Skin epidermis (tissue), 12 donors: Measurements from ENCODE around the gene DLL4.
"Not testable (repeated sequence)": the region's sequence is repeated elsewhere in the genome, so short reads cannot be mapped to it uniquely, and the experiment has no call there.

Experiments
- H3K27ac ChIP-seq, 21 experiments: fragments of 200-600 bp; sonication (generic) in 11 of 21; one replicate each; pipeline ENCODE4 v1.5.0; 2020; ENCODE audit warnings: mild to moderate bottlenecking in 3 of 21, inconsistent platforms in 2 of 21, moderate library complexity in 2 of 21
- H3K4me3 ChIP-seq, 7 experiments: fragments of 200-600 bp; sonication (generic) in 2 of 7; one replicate each; pipeline ENCODE4 v1.5.0; 2020; ENCODE audit warnings: inconsistent platforms in 2 of 7, mild to moderate bottlenecking in 2 of 7, moderate library complexity in 1 of 7

The DLL4 gene

DNA sequence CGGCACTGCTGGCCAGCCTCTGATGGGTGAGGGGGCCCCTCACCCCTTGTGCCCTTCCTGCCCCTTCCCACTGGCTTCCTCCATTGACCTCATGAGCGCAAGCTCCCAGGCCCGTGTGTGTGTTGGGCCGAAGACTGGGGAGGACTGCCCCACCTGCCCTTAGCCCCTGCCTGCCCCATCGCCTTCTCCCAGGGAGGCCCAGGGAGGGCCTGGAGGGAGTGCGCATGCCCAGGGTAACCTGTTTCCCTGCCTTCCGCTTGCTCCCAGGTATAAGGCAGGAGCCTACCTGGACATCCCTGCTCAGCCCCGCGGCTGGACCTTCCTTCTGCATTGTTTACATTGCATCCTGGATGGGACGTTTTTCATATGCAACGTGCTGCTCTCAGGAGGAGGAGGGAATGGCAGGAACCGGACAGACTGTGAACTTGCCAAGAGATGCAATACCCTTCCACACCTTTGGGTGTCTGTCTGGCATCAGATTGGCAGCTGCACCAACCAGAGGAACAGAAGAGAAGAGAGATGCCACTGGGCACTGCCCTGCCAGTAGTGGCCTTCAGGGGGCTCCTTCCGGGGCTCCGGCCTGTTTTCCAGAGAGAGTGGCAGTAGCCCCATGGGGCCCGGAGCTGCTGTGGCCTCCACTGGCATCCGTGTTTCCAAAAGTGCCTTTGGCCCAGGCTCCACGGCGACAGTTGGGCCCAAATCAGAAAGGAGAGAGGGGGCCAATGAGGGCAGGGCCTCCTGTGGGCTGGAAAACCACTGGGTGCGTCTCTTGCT, 8.8 kb downstream of the DLL4 start:
- no peak overlapping the region for H3K27ac ChIP-seq
- no peak overlapping the region for H3K4me3 ChIP-seq

DNA sequence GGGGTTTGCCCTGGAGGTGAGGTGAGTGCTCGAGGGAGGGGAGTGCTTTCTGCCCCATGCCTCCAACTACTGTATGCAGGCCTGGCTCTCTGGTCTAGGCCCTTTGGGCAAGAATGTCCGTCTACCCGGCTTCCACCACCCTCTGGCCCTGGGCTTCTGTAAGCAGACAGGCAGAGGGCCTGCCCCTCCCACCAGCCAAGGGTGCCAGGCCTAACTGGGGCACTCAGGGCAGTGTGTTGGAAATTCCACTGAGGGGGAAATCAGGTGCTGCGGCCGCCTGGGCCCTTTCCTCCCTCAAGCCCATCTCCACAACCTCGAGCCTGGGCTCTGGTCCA, 9.4 kb downstream of the DLL4 start:
- Histone ChIP-seq H3K4me3 (no peak overlapping the region), H3K27ac (no peak overlapping the region)

DNA sequence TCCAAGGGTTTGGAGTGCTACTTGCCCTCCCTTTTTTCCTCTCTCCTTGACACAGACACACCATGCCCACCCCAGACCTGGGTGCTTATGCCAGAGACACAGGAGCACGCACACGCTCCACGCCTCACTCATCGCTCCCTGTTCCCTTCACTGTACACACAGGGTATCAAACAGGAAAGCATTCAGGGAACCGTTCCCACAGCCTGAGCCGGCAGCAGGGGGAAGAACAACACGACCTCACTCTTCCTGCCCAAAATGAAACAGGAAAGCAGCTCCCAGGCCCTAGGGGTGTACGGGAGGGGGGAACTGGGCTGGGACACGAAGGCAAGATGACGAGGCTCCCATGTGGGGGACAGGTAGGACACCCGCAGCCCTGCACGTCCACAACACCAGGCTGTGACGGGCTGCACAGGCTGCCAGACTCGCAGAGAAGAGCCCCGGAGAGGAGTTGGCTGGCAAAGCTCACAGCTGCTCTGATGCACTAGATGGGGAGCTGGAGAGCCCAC, 11.2 kb downstream of the DLL4 start:
- H3K27ac ChIP-seq: peak overlapping the region in 19 of 21 experiments; percentile 0 to 94 (median 83)
- H3K4me3 ChIP-seq: no peak overlapping the region

DNA sequence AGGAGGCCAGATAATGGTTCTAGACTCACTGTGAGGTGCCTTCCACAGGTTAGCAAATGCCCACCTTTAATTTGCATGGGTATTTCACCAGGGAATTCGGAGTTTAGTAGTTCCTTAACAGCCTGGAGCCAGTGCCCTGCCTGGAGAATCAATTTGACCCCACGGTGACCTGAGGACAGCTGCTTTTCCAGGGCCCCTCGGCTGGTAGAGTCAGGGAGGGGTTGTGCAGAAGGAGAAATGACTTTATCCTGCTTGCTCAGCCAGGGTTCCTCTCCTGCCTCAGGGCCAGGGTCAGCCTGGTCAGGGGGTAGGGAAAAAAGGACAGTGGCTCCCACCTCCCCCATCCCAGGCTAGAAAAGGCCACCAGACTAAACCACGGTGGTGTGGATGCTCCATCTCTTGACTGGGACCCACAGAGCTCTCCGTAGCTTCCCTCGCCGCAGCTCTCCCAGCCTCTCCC, 12.0 kb downstream of the DLL4 start:
- H3K27ac ChIP-seq: peak overlapping the region; percentile 4 to 94 (median 79)
- H3K4me3 ChIP-seq: peak overlapping the region; percentile 23 to 56 (median 45)

DNA sequence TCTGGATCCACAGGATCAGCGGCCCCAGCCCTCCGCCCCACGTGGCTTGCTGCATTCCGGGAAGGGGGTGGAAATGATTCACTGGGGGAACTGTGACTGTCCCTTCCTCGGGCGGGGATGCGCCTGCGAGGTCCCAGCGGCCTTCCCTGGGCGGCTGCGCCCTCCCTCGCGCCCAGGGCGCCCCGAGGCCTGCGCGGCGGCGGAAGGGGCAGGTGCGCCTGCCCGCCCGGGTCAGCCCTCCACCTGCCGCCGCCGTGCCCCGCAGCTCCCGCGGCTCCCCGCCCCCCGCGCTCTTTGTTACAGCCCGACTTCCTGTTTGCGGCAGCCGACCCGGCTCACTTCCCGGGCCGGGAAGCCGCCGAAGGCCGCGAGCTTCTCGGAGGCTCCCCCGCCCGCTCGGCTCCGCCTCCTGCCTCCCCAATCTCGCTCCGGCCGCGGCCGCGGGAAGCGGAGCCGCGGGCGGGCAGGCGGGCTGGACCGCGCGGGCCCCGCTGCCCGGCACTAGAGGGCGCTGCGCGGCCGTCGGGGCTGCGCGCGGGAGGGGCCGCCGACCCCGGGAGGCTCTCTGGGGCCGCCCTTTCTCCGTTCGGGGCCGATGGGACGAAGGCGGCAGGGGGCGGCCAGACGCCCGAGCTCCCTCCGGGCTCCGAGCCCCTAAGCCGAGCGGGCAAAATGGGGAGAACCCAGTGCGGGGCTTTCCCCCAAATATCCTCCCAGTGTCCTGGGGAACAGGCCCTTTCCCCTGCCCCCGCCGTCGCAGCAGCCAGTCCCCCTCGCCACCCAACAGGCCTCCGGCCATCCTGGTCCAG, 12.6 kb downstream of the DLL4 start:
- Histone ChIP-seq H3K27ac (peak overlapping the region; percentile 44 to 94 (median 82)), H3K4me3 (peak overlapping the region; percentile 23 to 56 (median 45))

DNA sequence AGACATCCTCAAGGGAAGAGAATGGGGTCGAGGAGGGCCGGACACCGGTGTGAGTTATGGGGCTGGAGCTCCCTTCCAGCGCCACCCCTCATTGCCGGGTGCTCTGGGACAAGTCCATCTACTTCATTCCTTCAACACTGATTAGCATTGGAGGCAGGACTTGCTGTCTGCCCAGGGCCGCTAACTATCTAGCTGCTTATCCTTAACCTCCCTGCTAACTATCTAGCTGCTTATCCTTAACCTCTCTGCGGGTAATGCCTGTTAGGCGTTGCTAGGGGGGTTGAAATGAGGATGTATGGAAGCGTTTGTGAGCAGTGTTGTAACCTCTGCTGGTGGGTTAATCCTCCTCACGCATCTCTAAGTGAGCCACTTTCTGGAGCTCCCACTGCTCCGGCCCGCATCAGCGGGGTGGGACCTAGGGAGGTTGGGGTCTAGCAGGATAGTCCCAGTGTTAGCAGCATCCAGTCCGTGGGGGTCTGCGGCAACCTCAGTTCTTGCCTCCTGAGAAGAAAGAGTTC, 13.3 kb downstream of the DLL4 start:
- Histone ChIP-seq H3K27ac (peak overlapping the region in 20 of 21 experiments; percentile 22 to 94 (median 82)), H3K4me3 (peak overlapping the region; percentile 23 to 56 (median 45))

DNA sequence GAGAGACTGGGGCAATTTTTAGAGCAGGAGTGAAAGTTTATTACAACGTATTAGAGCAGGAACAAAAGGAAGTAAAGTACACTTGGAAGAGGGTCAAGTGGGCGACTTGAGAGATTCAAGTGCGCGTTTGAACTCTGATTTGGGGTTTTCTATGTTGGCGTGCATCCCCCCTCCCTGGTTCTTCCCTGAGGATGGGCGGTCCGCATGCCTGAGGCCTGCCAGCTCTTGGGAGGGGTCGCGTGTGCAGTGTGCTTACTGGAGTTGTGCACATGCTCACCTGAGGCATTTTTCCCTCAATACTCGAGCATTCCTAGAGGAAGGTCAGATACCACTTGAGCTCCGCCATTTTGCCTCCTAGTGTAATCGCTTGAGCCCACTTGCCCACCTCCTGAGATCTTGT, 13.7 kb downstream of the DLL4 start:
- H3K4me3 ChIP-seq: peak overlapping the region in 2 of 7 experiments; percentile 23 to 51
- H3K27ac ChIP-seq: peak overlapping the region in 1 of 21 experiments; percentile 90

DNA sequence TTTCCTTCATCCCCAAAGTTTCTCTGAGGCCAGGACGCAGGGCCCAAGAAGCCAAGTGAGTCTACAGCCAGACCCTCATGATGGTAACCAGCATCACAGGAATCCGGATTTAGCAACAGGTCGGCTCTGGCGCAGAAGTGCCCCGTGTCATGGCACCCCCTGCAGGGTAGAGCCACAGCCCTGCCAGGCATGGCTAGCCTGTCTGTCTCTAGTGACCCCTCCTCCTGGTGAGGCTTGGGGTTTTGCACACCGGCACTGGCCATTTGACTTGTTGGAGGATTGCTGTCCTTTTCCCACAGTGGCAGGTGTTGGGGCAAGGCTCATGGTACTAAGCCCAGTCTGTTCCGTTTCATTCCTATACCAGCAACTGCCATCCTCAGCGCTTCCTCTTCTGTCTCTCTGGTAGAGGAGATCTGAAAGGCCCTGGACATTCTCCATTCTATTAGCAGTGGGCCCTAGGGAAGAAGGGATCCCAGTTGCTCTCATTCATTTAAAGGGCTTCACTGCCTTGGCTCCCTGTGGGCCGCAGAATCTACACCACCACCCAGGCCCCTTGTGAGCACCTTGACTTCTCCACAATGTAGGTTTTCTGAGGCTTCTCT, 14.7 kb downstream of the DLL4 start:
- Histone ChIP-seq H3K27ac (no peak overlapping the region), H3K4me3 (no peak overlapping the region)

DNA sequence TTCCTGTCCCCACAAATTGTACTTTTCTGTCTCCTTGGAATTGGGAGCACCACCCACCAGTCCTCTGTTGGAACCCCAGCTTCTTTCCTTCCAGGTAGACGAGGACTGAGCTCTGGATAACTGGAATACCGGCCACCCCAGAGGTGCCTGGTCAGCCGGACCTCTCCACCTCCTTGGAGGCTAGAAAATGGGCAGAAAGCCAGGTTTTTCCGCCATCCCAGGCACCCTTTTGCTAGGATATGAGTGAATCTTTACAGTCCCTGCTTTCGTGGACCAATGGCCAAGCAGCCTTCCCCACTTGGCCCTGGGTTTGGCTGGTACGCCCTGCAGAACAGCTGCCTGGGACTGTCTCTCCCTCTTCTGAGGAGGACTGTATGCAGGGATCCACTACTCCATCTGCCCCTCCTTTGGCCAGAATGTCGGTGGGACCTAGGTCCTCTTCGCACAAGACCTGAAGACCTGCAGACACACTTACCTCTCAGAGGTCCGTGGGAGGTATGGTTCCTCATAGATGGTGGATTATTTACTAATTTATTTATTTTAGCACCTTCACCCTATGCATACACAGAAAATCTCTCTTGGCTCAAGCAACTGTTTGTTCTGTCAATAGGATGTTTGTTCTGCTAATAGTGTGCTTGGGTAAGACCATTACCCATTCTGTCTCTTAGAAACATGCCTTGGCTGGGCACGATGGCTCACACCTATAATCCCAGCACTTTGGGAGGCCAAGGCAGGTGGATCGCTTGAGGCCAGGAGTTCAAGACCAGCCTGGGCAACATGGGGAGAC, 15.6 kb downstream of the DLL4 start:
- Histone ChIP-seq H3K4me3 (no peak overlapping the region), H3K27ac (no peak overlapping the region)

DNA sequence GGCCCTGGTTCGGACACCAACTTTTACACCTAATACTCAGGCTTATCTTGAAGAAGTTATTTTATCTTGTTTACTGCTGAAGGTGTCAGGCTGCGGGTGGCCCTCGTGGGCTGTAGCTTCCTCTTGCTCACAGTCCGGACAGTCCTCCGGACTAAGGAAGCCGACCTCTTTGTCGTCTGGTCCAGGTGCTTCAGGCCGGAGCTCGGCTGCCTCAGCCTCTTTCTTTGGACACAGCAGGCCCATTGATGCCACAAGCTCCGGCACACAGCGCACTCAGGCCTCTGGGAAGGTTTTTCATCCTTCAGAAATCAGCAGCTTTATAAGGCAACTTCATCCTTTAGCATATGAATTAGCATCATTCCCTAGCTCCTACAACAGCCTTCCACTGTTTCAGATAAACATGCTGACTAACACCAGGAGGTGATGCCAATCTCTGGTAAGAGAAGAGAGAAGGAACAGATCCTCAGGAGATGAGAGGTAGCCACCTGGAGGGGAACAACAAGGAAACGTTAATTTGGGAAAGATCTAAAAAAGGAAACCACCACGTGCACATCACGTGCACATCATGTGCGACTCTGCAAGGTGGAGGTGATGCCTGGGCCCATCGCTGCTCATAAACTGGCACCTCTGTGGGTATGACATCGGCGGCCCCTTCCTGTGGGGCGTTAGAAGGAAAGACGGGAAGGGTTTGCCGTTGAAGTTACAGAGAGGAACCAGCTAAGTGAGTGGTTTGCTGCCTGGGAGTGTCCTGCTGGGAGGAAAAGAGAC, 19.8 kb downstream of the DLL4 start:
- H3K27ac ChIP-seq: peak overlapping the region in 2 of 21 experiments; percentile 42 to 58
- no peak overlapping the region for H3K4me3 ChIP-seq

DNA sequence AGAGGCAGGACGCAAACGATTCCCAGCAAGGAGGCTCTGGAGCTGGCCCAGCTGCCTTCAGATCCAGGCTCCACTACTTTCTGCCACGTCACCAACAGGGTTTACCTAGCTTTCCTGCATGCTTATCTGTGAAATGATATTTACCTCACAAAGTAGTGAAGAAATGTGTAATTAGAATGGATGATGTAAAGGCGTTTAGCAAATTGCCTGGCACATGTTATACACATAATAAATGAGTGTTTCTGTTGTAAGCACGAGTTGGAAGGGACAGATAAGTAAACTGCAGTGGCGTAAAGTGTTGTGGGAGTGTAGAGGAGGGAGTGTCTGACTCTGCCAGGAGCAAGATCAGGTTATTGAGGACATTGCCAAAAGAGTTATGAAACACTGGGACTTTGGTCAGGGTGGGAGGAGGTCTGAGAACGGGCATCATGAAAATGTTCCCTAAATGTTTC, 20.6 kb downstream of the DLL4 start:
- peak overlapping the region in 3 of 21 experiments; percentile 17 to 58 (median 42) for H3K27ac ChIP-seq
- H3K4me3 ChIP-seq: no peak overlapping the region

DNA sequence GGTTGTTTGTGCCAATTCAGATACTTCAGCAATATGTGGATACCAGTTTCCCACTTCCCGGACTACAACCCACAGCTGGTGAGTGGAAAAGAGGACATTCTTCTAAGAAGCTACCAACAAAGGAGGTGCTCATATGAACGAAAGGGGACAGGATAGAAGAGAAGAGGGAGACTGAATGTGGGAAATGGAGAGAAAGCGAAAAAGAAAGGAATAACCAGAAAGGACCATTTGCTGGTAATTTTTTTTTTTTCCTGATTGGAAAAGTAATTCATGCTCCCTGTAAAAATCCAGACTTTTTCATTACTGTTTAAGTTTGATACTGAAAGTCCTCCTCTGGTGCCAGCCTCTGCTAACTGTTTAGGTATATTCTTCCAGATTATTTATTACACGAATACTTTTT, 22.6 kb downstream of the DLL4 start:
- Histone ChIP-seq H3K4me3 (no peak overlapping the region), H3K27ac (no peak overlapping the region)

DNA sequence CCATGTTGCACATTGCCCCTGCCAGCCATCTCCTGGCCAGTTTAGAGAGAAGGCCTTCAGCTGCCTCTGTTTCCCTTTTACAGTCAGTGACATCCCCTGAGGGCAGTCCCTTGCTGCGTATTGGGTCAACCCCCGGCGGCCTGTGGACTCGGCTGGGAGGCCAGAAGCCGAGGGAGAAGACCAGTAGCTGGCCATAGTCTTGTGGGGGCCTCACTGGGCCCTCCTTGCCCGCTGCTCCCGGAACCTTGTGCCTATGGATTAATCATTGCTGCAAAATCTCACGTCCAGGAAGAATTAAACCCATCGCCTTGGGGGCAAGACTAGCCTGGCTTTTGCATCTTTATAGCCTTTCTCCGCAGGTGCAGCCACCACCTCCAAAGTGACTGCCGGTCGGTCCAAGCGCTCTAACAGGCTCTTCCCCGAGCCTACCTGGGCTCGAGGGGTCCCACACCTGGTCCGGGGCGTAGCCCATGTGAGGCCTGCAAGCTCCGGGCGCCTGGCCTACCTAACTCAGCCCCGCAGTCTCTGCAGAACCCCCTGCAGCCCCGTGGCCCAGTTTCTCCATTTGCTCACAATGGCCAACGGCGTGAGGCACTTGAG, 23.3 kb downstream of the DLL4 start:
- H3K27ac ChIP-seq: peak overlapping the region in 16 of 21 experiments; percentile 11 to 67 (median 52)
- peak overlapping the region; percentile 53 to 75 (median 61) for H3K4me3 ChIP-seq

DNA sequence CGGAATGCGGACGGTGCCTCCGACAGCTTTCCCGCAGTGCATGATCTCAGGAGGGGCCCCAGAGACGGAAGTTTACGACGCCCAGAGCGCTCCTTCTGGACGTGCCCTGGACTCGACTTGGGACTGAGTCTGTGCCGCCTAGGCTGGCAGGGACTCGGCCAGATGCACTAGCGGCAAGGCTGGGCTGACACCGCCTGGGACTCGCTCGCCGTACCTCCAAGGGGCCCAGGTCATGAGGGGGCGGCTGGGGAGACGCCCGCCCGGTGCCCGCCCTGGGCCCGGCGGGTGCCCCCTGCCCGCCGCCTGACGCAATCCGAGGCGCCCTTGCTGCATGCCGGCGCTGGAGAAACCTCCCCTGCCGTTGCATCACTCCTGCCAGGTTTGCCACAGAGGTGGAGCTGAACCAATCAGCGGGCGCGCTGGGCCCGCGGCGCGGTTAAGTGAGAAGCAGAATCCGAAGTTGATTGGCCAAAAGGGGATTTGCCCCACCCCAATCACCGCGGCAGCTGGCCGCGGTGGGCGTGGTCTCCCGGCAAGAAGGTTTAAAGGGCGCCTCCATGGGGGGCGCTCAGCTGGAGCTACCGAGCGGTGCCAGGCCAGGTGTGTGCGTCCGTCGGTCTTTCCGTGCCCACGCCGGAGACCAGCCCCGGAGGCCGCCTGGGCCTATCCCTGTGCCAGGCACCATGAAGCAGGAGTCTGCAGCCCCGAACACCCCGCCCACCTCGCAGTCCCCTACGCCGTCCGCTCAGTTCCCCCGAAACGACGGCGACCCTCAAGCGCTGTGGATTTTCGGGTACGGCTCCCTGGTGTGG, 24.0 kb downstream of the DLL4 start, which contains the start of gene CHAC1:
Gene CHAC1, plus strand, starts transcription at position 571 of the 812 bp plus-strand sequence. Its CDS starts 113 bp downstream, at position 684.
- Histone ChIP-seq H3K4me3 (peak within 1 kb of the TSS; percentile 53 to 75 (median 61)), H3K27ac (peak within 1 kb of the TSS in 18 of 21 experiments; percentile 11 to 67 (median 52))

DNA sequence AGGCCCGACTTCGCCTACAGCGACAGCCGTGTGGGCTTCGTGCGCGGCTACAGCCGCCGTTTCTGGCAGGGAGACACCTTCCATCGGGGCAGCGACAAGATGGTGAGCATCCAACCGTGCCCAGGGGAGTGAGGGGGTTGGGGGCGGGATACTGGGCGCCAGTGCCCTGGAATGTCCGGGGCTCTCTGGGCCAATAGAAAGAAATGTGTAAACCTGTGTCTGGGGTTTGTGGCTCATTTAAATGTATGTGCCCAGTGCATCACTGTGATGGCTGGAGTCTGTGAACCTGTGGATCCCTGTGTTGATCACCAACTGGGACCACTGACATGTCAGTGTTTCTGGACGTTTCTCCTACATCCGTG, 24.6 kb downstream of the DLL4 start:
- H3K27ac ChIP-seq: peak overlapping the region in 6 of 21 experiments; percentile 14 to 58 (median 30)
- peak overlapping the region; percentile 53 to 75 (median 61) for H3K4me3 ChIP-seq

DNA sequence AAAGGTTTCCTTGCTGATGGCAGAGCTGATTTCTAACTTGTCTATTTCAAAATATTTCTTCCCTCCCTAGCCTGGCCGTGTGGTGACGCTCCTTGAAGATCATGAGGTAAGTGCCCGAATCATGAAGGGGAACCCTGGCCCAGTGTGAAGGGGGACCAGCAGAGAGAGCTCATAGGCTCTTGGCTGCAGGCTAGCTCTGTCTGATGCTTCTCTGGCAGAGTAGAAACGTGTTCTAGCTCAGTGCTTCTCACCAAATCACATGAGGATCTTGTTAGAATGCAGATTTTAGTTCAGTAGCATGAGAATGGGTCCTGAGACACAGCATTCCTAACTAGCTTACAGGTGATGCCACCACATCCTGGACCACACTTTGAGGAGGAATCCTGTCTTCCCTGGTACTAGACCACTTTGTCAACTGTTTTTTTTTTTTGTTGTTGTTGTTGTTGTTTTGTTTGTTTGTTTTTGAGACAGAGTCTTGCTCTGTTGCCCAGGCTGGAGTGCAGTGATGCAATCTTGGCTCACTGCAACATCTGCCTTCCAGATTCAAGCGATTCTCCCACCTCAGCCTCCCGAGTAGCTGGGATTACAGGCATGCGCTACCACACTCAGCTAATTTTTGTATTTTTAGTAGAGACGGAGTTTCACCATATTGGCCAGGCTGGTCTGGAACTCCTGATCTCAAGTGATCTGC, 25.2 kb downstream of the DLL4 start:
- H3K4me3 ChIP-seq: peak overlapping the region in 1 of 7 experiments; percentile 75
- H3K27ac ChIP-seq: not testable (repeated sequence)
